CMK (cell line): ENCODE data around the gene TPPP3.

Experiments
- DNase-seq: peaks from one replicate; pipeline ENCODE4 v3.0.0-alpha.2; 2010; ENCODE audit warnings: low read depth

TPPP3 gene

DNA sequence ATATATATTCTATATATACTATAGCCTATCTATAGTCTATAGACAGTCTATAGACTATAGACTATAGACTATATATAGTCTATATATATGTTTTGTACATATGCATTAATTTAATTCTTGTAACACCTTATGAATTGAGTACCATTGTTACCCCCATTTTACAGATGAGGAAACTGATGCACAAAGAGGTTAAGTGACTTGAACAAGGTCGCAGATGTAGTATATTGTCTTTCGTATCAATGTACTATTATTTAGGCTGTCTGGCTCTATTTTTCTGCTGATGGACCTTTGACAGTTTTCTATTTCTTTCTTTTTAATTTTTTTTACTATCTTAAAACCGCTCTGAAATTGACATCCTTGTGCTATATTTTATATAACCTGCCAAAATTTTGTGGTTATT is 52.0 kb downstream of the TPPP3 start:
- DNase-seq: no peak
